GM04504 (cell line): Measurements from ENCODE around the gene LARP1.
A peak's percentile ranks its signal among the peaks of the same experiment; 100 is the strongest.
"Not testable (repeated sequence)": the region's sequence is repeated elsewhere in the genome, so short reads cannot be mapped to it uniquely, and the experiment has no call there.

Source experiments
- DNase-seq: peaks from one replicate; pipeline ENCODE4 v3.0.0-alpha.2; 2012; ENCODE audit warnings: low read depth

LARP1 gene

GRCh38 chr5:154793599-154794524 lies 38.7 kb downstream of the LARP1 start:
- DNase-seq = no peak

GRCh38 chr5:154794525-154795234 lies 39.5 kb downstream of the LARP1 start:
- DNase-seq = no peak

DNA sequence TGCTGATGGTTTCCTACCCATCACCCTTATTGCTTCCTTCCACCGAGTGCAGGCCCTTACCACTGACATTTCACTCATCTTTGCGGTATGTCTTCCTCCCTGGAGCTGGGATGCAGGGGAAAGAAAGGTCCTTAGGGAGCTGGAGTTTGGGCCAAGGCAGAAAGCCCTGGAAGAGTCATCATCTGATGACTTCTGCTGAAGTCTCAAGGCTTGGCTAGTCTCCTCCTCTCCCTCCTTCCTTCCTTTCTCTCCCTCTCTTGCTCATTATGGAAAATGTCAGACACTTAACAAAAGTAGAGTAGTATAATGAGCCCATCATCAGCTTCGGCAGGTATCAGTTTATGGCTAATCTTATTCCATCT lies 40.0 kb downstream of the LARP1 start:
- no peak for DNase-seq

DNA sequence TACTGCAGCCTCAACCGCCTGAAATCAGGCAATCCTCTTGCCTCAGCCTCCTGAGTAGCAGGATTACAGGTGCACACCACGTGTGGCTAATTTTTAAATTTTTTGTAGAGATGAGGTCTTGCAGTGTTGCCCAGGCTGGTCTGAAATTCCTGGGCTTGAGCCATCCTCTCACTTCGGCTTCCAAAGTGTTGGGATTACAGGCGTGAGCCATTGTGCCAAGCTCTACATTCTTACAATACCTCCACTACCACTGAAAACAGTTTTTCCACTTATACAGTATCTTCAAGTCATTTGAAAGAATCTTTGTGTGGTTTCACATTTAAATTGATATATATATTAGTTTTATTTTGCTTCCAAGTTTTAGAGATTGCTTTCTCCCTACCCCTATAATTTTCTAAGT lies 42.6 kb downstream of the LARP1 start:
- DNase-seq = no peak

DNA sequence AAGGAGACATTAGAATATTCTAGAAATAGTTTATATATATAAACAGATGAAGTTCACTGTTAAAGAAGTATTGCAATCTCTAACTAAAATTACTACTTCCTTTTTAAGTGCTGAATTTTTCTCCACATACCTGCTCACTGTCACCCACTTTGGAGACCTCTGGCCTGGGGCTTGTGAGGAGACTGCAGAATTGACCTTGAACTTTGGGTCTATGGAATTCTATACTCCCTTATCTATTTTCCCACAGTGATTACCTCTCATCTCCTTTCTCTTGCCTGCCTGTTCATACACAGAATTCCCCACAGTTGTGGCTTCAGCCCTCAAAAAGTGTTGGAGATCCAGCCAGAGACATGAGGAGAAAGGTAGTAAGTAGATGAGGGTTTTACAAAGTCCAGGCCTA lies 45.4 kb downstream of the LARP1 start:
- DNase-seq = no peak

- DNase-seq = no peak
These were observed 45.9 kb downstream of the LARP1 start for GRCh38 chr5:154801083-154801482.

DNA sequence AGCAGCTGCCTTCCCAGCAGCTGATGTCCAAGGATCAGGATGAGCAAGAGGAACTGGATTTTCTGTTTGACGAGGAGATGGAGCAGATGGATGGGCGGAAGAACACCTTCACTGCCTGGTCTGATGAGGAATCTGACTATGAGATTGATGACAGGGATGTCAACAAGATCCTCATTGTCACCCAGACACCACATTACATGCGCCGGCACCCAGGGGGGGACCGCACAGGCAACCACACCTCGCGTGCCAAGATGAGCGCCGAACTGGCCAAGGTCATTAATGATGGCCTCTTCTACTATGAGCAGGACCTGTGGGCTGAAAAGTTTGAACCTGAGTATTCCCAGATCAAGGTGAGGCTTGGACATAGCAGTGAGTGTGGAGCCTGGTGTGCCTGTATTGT lies 46.9 kb downstream of the LARP1 start:
- DNase-seq = no peak

DNA sequence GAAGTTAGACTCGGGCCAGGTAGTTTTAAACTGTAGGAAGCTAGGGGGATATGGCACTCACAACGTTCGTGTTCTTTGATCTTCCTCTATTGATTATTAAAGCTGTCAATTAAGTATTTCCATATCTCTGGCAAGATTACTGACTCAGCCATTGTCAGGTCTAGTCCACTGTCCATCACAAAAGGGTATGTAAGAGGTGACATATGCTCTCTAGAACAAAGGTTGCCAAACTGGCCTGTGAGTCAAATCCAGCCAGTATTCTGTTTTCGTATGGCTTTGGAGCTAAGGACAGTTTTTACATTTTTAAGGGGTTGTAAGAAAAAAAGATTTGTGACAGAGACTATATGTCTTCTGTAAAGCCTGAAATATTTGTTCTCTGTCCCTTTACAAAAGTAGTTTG lies 51.0 kb downstream of the LARP1 start:
- no peak for DNase-seq

- no peak for DNase-seq
These were observed 56.1 kb downstream of the LARP1 start for GRCh38 chr5:154811239-154811638.

- peak; percentile 24 for DNase-seq
These were observed 56.7 kb downstream of the LARP1 start for GRCh38 chr5:154811653-154812465.

- no peak for DNase-seq
These were observed 58.0 kb downstream of the LARP1 start for GRCh38 chr5:154813158-154813557.

DNA sequence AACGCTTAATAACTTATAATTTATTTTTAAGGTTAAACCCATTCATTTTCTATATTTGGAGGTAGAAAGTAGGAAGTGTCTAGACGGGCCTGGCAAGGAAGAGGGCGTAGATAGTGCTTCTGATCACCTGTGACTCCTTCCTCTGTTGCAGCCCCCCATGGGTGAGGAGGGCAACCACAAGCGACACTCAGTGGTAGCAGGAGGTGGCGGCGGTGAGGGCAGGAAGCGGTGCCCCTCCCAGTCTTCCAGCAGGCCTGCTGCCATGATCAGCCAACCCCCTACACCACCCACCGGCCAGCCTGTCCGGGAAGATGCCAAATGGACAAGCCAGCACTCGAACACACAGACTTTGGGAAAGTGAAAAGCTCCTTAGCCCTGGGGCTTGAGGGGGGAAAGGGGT lies 58.6 kb downstream of the LARP1 start:
- no peak for DNase-seq

DNA sequence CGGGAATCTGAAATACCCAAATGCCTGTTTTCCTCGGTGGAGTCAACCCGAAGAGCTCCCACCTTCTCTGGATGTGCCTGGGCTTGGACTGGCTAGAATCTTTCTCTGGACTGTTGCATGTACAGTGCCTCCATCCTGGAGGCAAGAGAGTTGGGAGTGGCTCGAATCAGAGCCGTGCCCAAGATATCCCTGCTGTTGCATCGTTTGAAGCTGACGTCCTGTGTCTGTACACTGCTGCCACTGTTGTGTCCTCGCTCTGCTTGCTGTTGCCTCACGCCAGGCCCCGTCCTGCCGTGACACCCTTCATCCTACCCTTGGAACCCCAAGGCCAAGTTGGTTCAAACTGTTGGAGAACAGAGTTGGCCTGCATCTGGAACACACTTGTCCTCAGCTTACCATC lies 59.8 kb downstream of the LARP1 start:
- DNase-seq = no peak

DNA sequence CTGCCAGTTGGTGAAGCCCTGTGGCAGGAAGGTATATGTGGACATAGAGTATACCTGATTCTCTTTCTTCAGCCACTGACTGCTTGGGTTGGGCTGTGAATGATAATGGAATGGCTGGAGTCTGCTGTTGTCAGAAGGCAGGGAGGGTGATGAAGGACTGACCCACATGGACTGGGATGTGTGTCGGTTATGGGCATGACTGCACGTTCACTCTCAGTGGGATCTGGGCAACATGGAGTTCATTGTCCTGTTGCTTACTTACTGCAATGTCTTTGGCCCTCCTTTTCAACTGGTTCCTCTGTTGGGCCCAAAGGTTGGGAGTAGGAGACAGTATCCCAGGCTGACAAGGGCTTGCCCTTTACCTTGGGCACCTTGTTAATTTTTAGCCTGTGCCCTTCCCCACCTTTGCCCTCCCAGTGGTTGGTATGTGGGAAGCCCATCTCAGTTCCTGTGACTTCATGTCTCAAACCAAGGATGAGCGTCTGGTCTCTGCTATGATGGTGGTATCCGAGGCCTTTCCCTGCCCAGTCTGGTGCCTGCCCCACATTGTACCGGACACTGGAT lies 60.6 kb downstream of the LARP1 start:
- DNase-seq = no peak

DNA sequence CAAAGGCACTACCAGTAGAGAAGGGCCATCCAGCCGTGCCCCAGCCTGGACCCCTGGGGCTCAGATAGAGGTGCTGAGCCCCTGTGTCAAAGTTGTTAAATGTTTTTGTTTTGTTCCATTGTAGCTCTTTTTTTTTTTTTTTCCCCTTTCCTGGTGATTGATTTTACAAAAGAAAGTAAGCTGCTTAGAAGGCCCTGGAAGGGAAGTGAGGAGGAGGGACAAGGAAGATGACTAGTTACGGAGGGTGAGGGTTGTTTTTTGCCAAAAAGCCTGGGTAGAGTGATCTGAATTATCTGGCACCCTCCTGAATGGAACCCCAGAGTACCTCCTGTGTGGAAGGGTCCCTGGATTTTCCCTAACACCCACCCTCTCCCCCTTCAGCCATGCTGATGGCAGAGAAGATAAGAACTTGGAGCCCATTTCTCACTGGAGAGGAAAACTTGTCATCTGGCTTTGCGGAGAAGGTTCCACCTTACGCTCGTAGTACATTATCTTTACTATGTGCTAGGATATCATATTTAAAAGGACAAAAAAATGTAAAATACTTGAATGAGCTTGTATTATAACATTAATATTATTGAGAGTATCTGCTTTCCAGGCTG lies 61.8 kb downstream of the LARP1 start:
- DNase-seq = no peak

DNA sequence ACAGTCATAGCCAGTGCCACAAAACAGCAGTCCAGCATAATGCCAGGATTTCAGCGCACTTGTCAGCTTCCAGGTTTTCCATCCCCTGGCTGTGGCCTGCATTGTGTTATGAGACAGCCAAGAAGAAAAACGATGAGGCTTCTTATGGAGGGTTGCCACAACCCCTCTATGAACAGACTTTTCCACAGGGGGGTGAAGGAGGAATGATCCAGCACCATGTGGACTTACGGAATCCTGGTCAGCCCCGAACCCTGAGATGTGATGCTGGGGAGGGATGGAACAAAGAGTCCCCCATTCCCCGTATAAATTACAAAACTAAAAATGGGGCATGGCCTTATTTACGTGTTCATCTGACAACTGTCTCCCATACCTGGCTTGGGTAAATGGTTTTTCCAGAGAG lies 62.6 kb downstream of the LARP1 start:
- no peak for DNase-seq

GRCh38 chr5:154818471-154819116 lies 63.4 kb downstream of the LARP1 start:
- no peak for DNase-seq

DNA sequence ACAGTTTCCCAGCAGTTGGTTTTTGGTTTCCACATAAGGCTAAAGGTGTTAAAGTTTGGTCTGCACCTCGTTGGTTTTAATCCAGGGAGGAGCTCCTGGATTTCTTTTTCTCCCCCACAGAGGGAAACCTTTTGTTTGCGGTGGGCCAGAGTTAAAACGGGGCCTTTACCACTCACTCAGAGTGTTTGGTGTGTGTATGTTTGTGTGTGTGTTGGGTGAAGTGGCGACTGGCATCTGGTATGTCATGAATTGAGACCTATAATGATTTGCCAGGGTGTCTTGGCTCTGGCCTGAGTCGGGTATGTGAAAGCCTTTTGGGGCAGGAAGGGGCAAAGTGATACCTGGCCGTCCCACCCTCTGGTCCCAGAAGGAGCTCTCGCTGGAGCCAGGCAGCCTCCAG lies 64.4 kb downstream of the LARP1 start:
- no peak for DNase-seq

GRCh38 chr5:154820383-154820782 lies 65.2 kb downstream of the LARP1 start:
- no peak for DNase-seq

DNA sequence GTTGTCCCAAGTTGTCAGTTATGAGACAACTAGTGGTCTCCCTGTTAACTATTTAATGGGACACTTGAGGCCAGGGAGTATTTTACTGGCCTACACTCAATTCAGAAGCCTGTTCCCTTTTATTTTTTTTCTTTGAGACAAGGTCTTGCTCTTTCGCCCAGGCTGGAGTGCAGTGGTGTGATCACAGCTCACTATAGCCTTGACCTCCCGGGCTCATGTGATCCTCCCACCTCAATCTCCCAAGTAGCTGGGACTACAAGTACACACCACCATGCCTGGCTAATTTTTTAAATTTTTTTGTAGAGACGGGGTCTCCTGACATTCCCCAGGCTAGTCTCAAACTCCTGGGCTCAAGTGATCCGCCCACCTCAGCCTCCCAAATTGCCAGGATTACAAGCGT lies 67.7 kb downstream of the LARP1 start:
- DNase-seq = not testable (repeated sequence)

GRCh38 chr5:154823605-154824004 lies 68.4 kb downstream of the LARP1 start:
- DNase-seq = no peak
